DMS 273 treated with DMSO at 0.1 percent for 48 hours (cell line): ENCODE measurements around the gene MAST4.

ENCODE experiments used
- DNase-seq: peaks from one replicate; lab custom pipeline; 2025; lab: John Stamatoyannopoulos, UW

Gene MAST4

DNA sequence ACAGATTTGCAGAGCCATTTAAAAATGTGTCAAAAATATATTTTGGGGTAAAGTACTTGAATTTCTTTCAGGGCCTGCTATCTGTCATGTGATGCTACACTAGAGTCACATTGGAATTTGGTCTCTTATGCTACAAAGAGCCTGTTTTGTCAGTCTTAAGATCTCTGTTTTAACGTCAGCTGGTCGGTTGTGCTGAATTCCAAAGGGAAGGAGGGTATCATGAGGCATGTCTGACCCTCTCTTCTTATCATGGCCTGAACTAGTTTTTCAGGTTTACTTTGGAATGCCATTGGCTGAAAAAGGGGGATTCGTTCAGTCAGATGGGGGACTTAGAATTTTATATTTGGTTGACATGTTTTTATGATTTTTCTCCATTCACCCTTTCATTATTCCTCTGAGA is 309.8 kb downstream of the MAST4 start:
- no peak for DNase-seq

DNA sequence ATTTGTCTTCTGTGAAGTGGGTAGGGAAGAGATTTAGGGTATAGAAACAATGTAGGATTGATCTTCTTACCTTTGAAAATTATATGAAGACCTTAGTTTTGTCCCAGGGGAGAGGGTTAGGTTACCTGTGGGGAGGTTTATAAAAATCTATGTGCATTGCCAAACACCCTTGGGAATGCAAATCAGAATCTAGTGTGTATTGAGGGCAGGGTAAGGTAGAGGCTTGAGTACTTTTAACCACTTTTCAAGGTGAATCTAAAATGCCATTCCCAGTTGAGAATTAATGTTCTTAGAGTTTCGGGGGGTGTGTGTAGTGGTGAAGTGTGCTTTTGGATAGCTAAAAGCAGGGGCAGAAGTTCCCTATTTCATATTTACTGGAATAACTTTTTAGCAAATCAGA is 312.0 kb downstream of the MAST4 start:
- no peak for DNase-seq

- DNase-seq = no peak
Observed at GRCh38 chr5:66909364-66909763, 313.2 kb downstream of the MAST4 start.

DNA sequence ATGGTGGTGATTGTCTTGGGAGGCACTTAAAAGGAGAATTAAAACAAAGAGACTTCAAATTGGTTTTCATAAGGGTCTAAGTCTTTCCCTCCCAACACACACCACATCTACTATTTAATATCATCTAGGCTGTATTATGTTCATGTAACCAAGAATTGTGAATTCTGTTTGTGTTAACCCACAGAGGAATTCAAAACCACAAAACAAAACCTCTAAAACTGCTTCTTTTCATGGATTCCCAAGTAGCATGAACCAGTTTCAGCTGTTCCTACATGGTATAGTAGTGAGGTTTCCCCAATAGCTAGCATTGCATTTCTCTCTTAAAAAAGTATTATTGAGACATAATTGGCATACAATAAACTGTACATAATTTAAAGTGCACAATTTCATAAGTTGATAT is 316.6 kb downstream of the MAST4 start:
- DNase-seq = no peak

DNA sequence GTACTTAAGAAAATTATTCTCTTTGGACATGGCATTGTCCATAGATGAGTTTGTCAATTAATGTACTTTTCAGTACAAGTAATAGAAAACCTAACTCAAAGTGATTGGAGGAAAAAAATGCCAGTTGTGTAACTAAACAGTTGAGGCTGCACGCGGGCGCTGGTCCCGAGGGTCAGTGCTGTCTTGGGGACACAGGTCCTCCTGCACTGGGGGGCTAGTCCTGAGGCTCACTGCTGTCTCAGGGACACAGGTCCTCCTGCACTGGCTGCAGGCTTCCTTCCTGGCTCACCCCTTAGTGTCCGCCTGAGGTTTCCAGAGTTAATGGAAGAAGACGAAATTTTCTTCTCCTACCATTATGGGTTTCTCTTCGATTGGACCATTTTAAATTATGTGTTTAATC is 319.3 kb downstream of the MAST4 start:
- DNase-seq = no peak

DNA sequence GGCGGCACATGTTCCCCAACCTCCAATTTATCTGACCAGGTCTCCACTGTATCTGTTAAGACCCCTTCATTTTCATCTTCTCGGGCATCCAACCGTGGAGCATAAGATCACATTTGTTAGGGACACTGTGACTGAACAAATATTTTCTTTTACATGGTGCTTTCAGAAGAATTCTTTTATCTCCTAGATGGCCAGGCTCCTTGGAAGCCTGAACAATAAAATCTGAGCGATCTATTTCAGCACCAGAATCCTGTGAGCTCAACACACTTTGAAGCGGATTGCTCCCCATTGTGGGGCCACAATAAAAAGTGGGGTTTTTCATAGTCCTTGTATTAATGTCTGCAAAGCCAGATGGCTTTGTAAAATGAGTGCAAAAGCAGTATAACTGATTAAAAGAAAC is 326.7 kb downstream of the MAST4 start:
- DNase-seq = no peak

DNA sequence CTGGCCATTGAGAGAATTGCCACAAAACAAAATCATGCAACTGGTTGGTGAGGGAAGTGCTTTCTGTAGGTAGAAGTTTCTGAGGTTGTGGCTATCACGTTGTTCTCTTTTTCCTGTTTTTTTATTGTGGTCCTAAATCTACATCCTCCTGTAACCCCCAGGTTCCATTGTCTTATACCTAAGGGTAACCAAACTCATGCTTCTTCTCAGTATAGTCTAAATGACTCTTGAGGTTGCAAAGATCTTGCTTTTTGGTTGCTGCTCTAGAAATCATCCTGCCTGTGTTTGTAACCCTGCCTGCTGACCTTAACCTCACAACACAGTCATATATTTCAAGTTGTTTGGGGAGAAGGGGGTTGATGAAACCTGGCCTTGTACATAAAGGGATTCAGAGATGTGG is 327.3 kb downstream of the MAST4 start:
- no peak for DNase-seq

DNA sequence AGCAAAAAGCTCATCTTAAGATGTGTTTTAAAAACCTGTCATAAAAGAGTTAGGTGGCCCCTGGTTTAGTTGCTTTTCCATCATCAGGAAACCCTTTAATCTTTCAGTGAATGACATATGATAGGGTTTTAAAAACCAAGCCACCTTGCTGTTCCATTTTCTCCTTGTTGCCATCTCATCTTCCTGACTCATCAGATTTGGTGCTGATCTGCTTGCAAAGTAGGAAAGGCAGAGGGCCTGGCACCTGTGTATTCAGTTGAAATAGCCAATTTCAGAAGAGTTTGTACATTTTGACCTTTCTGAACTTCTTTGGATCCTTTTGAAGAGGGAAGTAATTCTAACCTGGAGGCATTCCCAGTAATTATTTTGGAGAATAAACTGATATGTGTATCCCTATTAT is 327.7 kb downstream of the MAST4 start:
- no peak for DNase-seq

DNA sequence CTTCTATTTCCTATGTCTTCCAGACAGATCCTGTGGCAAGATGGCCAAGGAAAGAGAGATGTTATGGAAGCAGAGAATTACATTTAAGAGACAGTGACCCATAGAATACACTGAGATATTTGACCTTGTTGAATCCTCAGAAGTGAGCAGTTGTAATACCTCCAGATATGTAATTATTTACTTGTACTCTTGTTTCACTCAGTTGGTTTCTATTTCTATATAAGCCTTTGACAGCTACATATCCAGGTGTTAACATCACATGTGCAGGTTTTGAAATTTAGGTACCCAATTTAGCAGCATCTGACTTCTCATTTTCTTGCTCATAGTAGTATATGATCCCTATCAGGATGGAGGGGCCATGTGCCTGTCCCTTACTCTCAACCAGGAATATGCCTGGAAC is 330.9 kb downstream of the MAST4 start:
- no peak for DNase-seq

DNA sequence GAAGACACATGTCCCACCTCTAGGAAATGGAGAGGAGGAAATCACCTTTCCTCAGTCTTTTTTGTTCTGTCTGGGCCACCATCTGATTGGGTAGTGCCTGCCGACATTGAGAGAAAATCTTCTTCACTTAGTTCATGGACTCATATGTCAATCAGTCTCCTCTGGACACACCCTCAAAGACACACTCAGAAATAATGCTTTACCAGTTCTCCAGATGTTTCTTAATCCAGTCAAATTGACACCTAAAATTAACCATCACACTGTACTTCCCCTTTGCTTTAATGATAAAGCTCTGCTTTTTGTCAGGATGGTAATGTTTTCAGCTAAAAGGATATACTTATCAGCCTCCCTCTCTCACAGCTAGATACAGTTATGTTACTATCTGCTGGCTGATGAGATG is 333.1 kb downstream of the MAST4 start:
- no peak for DNase-seq

- DNase-seq = no peak
Observed at GRCh38 chr5:66929995-66930394, 333.8 kb downstream of the MAST4 start.

DNA sequence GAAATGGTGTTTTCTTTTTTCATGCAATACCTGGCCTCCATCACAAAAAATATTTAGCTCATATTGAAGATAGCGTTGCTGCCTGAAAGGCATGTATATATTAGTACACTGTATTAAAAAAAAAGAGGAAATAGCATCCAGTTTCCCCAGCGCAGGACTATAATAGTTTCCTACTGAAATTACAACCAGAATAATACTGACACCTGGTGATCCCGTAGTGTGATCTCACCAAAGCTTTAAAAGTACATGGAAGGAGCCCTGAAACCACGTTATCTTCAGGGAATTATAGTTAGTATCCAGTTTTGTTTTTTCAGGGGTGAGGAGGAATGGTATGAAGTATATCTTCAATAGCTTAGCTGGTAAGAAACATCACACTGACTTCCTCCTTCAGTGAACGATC is 335.5 kb downstream of the MAST4 start:
- no peak for DNase-seq

DNA sequence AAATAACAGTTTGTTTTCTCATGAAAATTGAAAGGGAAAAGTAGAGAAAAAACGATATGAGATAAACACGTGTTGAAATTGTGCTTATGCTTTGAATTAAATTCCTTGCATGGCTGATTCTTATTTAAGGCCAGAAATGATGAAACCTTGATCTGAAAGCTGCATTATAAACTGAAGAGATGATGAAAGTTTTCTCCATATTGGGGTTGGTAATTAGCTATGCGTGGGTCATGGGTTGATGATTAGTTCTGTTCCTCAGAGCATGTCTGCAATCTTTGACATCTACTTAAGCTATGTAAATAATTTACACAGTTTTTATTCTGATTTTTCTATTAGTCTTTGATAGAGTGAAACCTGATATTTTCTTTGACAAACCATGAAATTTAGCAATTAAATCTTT is 336.3 kb downstream of the MAST4 start:
- DNase-seq = no peak

- no peak for DNase-seq
Observed at GRCh38 chr5:66933066-66933465, 336.9 kb downstream of the MAST4 start.

GRCh38 chr5:66939094-66939493 is 342.9 kb downstream of the MAST4 start:
- no peak for DNase-seq

- DNase-seq = no peak
Observed at GRCh38 chr5:66945389-66946349, 349.5 kb downstream of the MAST4 start.

DNA sequence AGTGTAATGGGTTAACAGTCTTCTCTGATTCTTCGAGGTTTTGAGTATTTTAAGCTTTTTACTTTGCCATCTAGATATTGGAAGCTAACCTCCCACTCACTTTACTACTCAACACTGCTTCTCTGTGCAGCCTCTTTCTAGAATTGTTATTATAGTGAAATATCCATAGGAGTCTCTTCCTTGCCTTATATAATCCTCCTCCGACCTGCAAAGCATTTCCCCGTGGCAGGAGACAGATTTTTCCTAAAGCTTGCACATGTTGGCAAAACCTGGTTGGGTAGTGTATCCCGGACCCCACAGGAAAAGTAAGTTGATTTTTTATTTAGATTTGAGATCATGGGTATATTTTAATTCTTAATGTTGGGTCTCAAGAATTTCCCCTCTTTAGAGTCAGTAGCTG is 351.3 kb downstream of the MAST4 start:
- no peak for DNase-seq

DNA sequence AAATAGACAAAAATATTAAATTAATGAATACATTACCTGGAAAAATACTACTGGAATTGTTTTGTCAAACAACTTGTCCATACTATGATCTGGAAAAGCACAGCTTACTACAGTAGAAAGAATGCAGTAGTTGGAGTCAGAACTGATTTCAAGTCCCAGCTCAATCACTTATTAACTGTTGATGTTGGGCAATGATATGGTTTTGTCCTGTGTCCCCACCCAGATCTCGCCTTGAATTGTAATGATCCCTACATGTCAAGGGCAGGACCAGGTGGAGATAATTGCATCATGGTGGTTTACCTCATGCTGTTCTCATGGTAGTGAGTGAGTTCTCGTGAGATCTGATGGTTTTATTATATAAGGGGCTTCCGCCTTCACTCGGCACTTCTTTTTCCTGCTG is 352.9 kb downstream of the MAST4 start:
- no peak for DNase-seq

DNA sequence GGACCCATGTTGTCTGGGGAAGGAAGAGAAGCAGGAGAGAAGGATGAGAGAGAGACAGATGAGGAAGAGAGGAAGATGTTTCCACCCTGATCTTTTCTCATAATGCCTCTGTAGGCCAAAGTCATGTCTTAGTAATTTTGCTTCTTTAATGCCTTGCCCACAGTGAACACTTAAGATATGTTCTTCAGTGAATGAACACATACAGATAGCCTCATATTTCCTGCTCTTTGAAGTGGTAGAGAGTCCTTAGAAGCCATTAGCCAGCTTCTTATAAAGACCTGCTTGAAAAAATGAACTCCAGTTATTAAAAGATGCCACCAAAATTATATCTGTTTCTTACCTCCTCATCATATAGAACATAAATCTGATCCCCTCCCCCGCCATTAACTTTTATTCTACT is 356.0 kb downstream of the MAST4 start:
- DNase-seq = no peak

DNA sequence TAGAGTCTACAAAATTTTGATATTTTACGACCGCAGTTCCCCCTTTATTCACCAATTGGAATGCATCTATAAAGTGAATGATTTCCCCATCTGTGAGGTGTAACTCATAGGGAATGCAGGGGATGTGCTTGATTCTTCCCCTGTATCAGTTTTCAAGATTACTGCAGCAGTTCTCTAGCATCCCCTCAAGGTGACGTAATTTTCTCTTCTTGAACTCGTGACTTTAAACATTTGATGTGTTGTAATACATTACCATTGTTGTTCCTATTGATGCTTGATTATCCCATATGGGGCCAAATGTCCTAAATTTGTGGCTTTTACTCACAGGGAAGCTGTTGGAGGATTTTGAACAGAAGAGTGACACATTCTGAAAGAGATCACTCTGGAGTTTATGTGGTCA is 360.2 kb downstream of the MAST4 start:
- DNase-seq = no peak

GRCh38 chr5:66958201-66958979 is 362.2 kb downstream of the MAST4 start:
- DNase-seq = no peak

DNA sequence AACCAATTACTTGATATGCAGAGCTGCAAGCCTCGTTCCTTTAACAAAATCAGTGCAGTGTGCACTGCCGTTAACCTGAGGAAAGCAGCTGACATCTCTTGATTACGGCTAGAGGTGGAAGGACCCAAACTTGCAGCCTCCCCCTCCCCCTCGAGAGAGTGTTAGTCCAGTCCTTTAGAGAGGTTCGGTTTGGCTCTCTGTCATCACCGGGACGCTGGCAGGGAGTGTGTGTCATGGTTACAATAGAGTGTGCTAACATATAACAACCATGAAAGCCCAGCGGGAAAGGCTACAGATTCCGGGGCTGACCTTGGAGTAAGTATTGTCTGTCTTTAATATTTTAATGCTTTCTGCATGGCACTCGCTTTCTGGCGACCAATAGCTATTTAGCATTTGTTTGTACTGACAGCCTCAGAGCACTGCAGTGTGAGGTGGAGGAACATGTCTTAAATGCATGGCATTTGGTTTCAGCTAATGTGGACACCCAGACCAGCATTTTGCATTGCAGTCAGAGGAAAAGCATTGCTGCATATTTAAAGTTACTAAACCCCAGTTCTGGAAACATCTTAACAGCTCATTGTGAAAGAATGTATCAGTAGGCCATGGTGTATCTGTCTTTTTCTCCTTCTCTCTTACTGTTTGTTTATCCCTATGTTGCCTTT is 362.9 kb downstream of the MAST4 start:
- DNase-seq = no peak

DNA sequence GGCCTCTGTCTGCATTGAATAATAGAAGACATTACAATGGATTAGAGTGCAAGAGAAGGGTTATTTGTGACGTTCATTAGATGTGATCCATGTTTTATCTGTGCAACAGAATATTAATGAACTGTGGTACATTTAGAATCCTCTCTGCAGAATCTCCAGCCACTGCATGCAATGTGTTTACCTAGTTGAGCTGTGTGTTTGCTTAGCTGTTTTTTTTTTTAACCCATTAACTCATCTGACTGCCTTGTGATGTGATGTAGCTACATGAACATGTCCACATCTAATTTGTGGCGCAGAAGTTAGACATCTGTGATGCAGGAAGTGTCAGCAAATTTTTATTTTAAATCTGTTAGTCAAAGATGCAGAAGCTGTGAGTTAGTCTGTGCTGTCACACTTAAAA is 363.5 kb downstream of the MAST4 start:
- no peak for DNase-seq
